ENCODE results near the gene FAM107B. TPM values are rescaled to one million over a fixed set of nuclear protein-coding genes. Genes with fewer than 3 reads are reported as not detected.

Gene FAM107B
- polyA plus RNA-seq, 2 donors: 9.0 to 24.2 TPM

- peaks cover 0 to 6% of the 10 kb centered on the region in 2 donors for H3K36me3 ChIP-seq (ENCODE audit: control insufficient read depth in 2 of 2, insufficient read depth in 2 of 2, low read length in 1 of 2)
- no peak overlapping the region for H3K4me3 ChIP-seq (ENCODE audit: low read depth in 1 of 2, low read length in 2 of 2)
- peaks cover 0 to 7% of the 10 kb centered on the region in 2 donors for H3K4me1 ChIP-seq (ENCODE audit: control insufficient read depth in 2 of 2, insufficient read depth in 2 of 2, low read length in 1 of 2)
- H3K27ac ChIP-seq (ENCODE audit: low read depth in 2 of 2, low read length in 1 of 2): no peak overlapping the region
- H3K9me3 ChIP-seq (ENCODE audit: control insufficient read depth in 2 of 2, insufficient read depth in 1 of 2, low read depth in 1 of 2, low read length in 1 of 2): no peaks in the 10 kb centered on the region
- no peaks in the 10 kb centered on the region for H3K27me3 ChIP-seq (ENCODE audit: control insufficient read depth in 1 of 2, insufficient read depth in 2 of 2, low read length in 2 of 2)
- 82 to 90% methylated on average over 16 of the region's 16 CpGs for WGBS, 2 donors
These were observed 241.4 kb downstream of the FAM107B start for GRCh38 chr10:14533295-14533694.

- Histone ChIP-seq H3K4me1 (ENCODE audit: control insufficient read depth in 2 of 2, insufficient read depth in 2 of 2, low read length in 1 of 2) (peaks cover 0 to 7% of the 10 kb centered on the region in 2 donors), H3K27me3 (ENCODE audit: control insufficient read depth in 1 of 2, insufficient read depth in 2 of 2, low read length in 2 of 2) (no peaks in the 10 kb centered on the region), H3K9me3 (ENCODE audit: control insufficient read depth in 2 of 2, insufficient read depth in 1 of 2, low read depth in 1 of 2, low read length in 1 of 2) (no peaks in the 10 kb centered on the region), H3K27ac (ENCODE audit: low read depth in 2 of 2, low read length in 1 of 2) (no peak overlapping the region), H3K36me3 (ENCODE audit: control insufficient read depth in 2 of 2, insufficient read depth in 2 of 2, low read length in 1 of 2) (peaks cover 0 to 6% of the 10 kb centered on the region in 2 donors), H3K4me3 (ENCODE audit: low read depth in 1 of 2, low read length in 2 of 2) (no peak overlapping the region)
- 55 to 79% methylated on average over 17 of the region's 17 CpGs for WGBS, 2 donors
These were observed 242.0 kb downstream of the FAM107B start for GRCh38 chr10:14532473-14533251.

GRCh38 chr10:14531974-14532373 lies 242.7 kb downstream of the FAM107B start:
- Histone ChIP-seq H3K4me3 (ENCODE audit: low read depth in 1 of 2, low read length in 2 of 2) (no peak overlapping the region), H3K27me3 (ENCODE audit: control insufficient read depth in 1 of 2, insufficient read depth in 2 of 2, low read length in 2 of 2) (no peaks in the 10 kb centered on the region), H3K36me3 (ENCODE audit: control insufficient read depth in 2 of 2, insufficient read depth in 2 of 2, low read length in 1 of 2) (peaks cover 0 to 6% of the 10 kb centered on the region in 2 donors), H3K9me3 (ENCODE audit: control insufficient read depth in 2 of 2, insufficient read depth in 1 of 2, low read depth in 1 of 2, low read length in 1 of 2) (no peaks in the 10 kb centered on the region), H3K27ac (ENCODE audit: low read depth in 2 of 2, low read length in 1 of 2) (no peak overlapping the region), H3K4me1 (ENCODE audit: control insufficient read depth in 2 of 2, insufficient read depth in 2 of 2, low read length in 1 of 2) (peaks cover 0 to 7% of the 10 kb centered on the region in 2 donors)
- WGBS, 2 donors: 59 to 84% methylated on average over 5 of the region's 5 CpGs

- 69 to 72% methylated on average over 5 of the region's 5 CpGs for WGBS, 2 donors
- H3K4me1 ChIP-seq (ENCODE audit: control insufficient read depth in 2 of 2, insufficient read depth in 2 of 2, low read length in 1 of 2): peaks cover 0 to 7% of the 10 kb centered on the region in 2 donors
- no peak overlapping the region for H3K4me3 ChIP-seq (ENCODE audit: low read depth in 1 of 2, low read length in 2 of 2)
- H3K9me3 ChIP-seq (ENCODE audit: control insufficient read depth in 2 of 2, insufficient read depth in 1 of 2, low read depth in 1 of 2, low read length in 1 of 2): no peaks in the 10 kb centered on the region
- no peaks in the 10 kb centered on the region for H3K27me3 ChIP-seq (ENCODE audit: control insufficient read depth in 1 of 2, insufficient read depth in 2 of 2, low read length in 2 of 2)
- H3K27ac ChIP-seq (ENCODE audit: low read depth in 2 of 2, low read length in 1 of 2): no peak overlapping the region
- peaks cover 0 to 6% of the 10 kb centered on the region in 2 donors for H3K36me3 ChIP-seq (ENCODE audit: control insufficient read depth in 2 of 2, insufficient read depth in 2 of 2, low read length in 1 of 2)
These were observed 244.2 kb downstream of the FAM107B start for GRCh38 chr10:14530465-14530864.

GRCh38 chr10:14529351-14529750 lies 245.3 kb downstream of the FAM107B start:
- 50 to 74% methylated on average over 3 of the region's 3 CpGs for WGBS, 2 donors
- Histone ChIP-seq H3K36me3 (ENCODE audit: control insufficient read depth in 2 of 2, insufficient read depth in 2 of 2, low read length in 1 of 2) (peaks cover 0 to 6% of the 10 kb centered on the region in 2 donors), H3K9me3 (ENCODE audit: control insufficient read depth in 2 of 2, insufficient read depth in 1 of 2, low read depth in 1 of 2, low read length in 1 of 2) (no peaks in the 10 kb centered on the region), H3K27me3 (ENCODE audit: control insufficient read depth in 1 of 2, insufficient read depth in 2 of 2, low read length in 2 of 2) (no peaks in the 10 kb centered on the region), H3K4me1 (ENCODE audit: control insufficient read depth in 2 of 2, insufficient read depth in 2 of 2, low read length in 1 of 2) (peaks cover 0 to 7% of the 10 kb centered on the region in 2 donors), H3K27ac (ENCODE audit: low read depth in 2 of 2, low read length in 1 of 2) (no peak overlapping the region), H3K4me3 (ENCODE audit: low read depth in 1 of 2, low read length in 2 of 2) (no peak overlapping the region)

GRCh38 chr10:14528450-14528849 lies 246.2 kb downstream of the FAM107B start:
- no peak overlapping the region for H3K4me3 ChIP-seq (ENCODE audit: low read depth in 1 of 2, low read length in 2 of 2)
- WGBS, 2 donors: 90 to 95% methylated on average over 2 of the region's 2 CpGs

GRCh38 chr10:14527915-14528314 lies 246.8 kb downstream of the FAM107B start:
- no peaks in the 10 kb centered on the region for H3K27me3 ChIP-seq (ENCODE audit: control insufficient read depth in 1 of 2, insufficient read depth in 2 of 2, low read length in 2 of 2)
- H3K9me3 ChIP-seq (ENCODE audit: control insufficient read depth in 2 of 2, insufficient read depth in 1 of 2, low read depth in 1 of 2, low read length in 1 of 2): no peaks in the 10 kb centered on the region
- WGBS, 2 donors: 75 to 83% methylated on average over 3 of the region's 3 CpGs
- peaks cover 0 to 2% of the 10 kb centered on the region in 2 donors for H3K36me3 ChIP-seq (ENCODE audit: control insufficient read depth in 2 of 2, insufficient read depth in 2 of 2, low read length in 1 of 2)
- H3K4me1 ChIP-seq (ENCODE audit: control insufficient read depth in 2 of 2, insufficient read depth in 2 of 2, low read length in 1 of 2): peaks cover 0 to 3% of the 10 kb centered on the region in 2 donors
- no peak overlapping the region for H3K4me3 ChIP-seq (ENCODE audit: low read depth in 1 of 2, low read length in 2 of 2)
- H3K27ac ChIP-seq (ENCODE audit: low read depth in 2 of 2, low read length in 1 of 2): no peak overlapping the region

More at GRCh38 chr10:14528450-14528849, 246.2 kb downstream of the FAM107B start:
- Histone ChIP-seq H3K27me3 (ENCODE audit: control insufficient read depth in 1 of 2, insufficient read depth in 2 of 2, low read length in 2 of 2) (no peaks in the 10 kb centered on the region), H3K4me1 (ENCODE audit: control insufficient read depth in 2 of 2, insufficient read depth in 2 of 2, low read length in 1 of 2) (peaks cover 0 to 7% of the 10 kb centered on the region in 2 donors), H3K36me3 (ENCODE audit: control insufficient read depth in 2 of 2, insufficient read depth in 2 of 2, low read length in 1 of 2) (peaks cover 0 to 5% of the 10 kb centered on the region in 2 donors), H3K9me3 (ENCODE audit: control insufficient read depth in 2 of 2, insufficient read depth in 1 of 2, low read depth in 1 of 2, low read length in 1 of 2) (no peaks in the 10 kb centered on the region), H3K27ac (ENCODE audit: low read depth in 2 of 2, low read length in 1 of 2) (no peak overlapping the region)

- WGBS, 2 donors: 78 to 87% methylated on average over 3 of the region's 3 CpGs
- no peak overlapping the region for H3K4me3 ChIP-seq (ENCODE audit: low read depth in 1 of 2, low read length in 2 of 2)
- no peaks in the 10 kb centered on the region for H3K27me3 ChIP-seq (ENCODE audit: control insufficient read depth in 1 of 2, insufficient read depth in 2 of 2, low read length in 2 of 2)
- H3K27ac ChIP-seq (ENCODE audit: low read depth in 2 of 2, low read length in 1 of 2): no peak overlapping the region
- no peaks in the 10 kb centered on the region for H3K9me3 ChIP-seq (ENCODE audit: control insufficient read depth in 2 of 2, insufficient read depth in 1 of 2, low read depth in 1 of 2, low read length in 1 of 2)
- no peaks in the 10 kb centered on the region for H3K4me1 ChIP-seq (ENCODE audit: control insufficient read depth in 2 of 2, insufficient read depth in 2 of 2, low read length in 1 of 2)
- H3K36me3 ChIP-seq (ENCODE audit: control insufficient read depth in 2 of 2, insufficient read depth in 2 of 2, low read length in 1 of 2): no peaks in the 10 kb centered on the region
These were observed 247.4 kb downstream of the FAM107B start for GRCh38 chr10:14527134-14527844.

- no peaks in the 10 kb centered on the region for H3K36me3 ChIP-seq (ENCODE audit: control insufficient read depth in 2 of 2, insufficient read depth in 2 of 2, low read length in 1 of 2)
- no peaks in the 10 kb centered on the region for H3K27me3 ChIP-seq (ENCODE audit: control insufficient read depth in 1 of 2, insufficient read depth in 2 of 2, low read length in 2 of 2)
- no peaks in the 10 kb centered on the region for H3K9me3 ChIP-seq (ENCODE audit: control insufficient read depth in 2 of 2, insufficient read depth in 1 of 2, low read depth in 1 of 2, low read length in 1 of 2)
- H3K4me1 ChIP-seq (ENCODE audit: control insufficient read depth in 2 of 2, insufficient read depth in 2 of 2, low read length in 1 of 2): no peaks in the 10 kb centered on the region
- H3K27ac ChIP-seq (ENCODE audit: low read depth in 2 of 2, low read length in 1 of 2): no peak overlapping the region
- H3K4me3 ChIP-seq (ENCODE audit: low read depth in 1 of 2, low read length in 2 of 2): no peak overlapping the region
- WGBS, 2 donors: 86 to 98% methylated on average over 7 of the region's 7 CpGs
These were observed 248.4 kb downstream of the FAM107B start for GRCh38 chr10:14526326-14526725.
